Esophagus squamous epithelium (tissue), 5 donors: ENCODE data around the gene HMCN2. TPM values are rescaled to one million over a fixed set of nuclear protein-coding genes. Genes with fewer than 3 reads are reported as not detected.
A peak's percentile ranks its signal among the peaks of the same experiment; 100 is the strongest.

Experiments used
- DNase-seq: peaks from one replicate; lab custom pipeline; 2025; lab: John Stamatoyannopoulos, UW
- H3K27ac ChIP-seq, 4 donors: fragments of 200-600 bp; sonication (generic); one replicate each; pipeline ENCODE4 v1.5.1; 2016 to 2019; ENCODE audit warnings: mild to moderate bottlenecking in 1 of 4
- H3K27me3 ChIP-seq, 4 donors: fragments of 200-600 bp; sonication (generic); 1 replicate in 3 of 4; 2 replicates in 1 of 4; pipeline versions ENCODE4 v1.5.1 to v1.6.0; 2017 to 2021; ENCODE audit warnings: antibody characterized with exemption in 1 of 4
- H3K36me3 ChIP-seq, 3 donors: fragments of 200-600 bp; sonication (generic); one replicate each; pipeline ENCODE4 v1.5.1; 2016 to 2019
- H3K4me1 ChIP-seq, 3 donors: fragments of 200-600 bp; sonication (generic); one replicate each; pipeline ENCODE4 v1.5.1; 2017 to 2019
- H3K4me3 ChIP-seq, 4 donors: fragments of 200-600 bp; sonication (generic); 1 replicate in 3 of 4; 2 replicates in 1 of 4; pipeline ENCODE4 v1.5.1; 2016 to 2019; ENCODE audit warnings: mild to moderate bottlenecking in 2 of 4, moderate library complexity in 1 of 4
- H3K9me3 ChIP-seq, 3 donors: fragments of 200-600 bp; sonication (generic); one replicate each; pipeline ENCODE4 v1.5.1; 2016 to 2019
- POLR2A ChIP-seq, 4 donors: fragments of 450-650 bp; IDR thresholded peaks; one replicate each; pipeline ENCODE4 v1.6.1; 2017; ENCODE audit warnings: antibody characterized with exemption in 4 of 4, mild to moderate bottlenecking in 4 of 4, moderate library complexity in 3 of 4
- WGBS, 2 donors: methylation state at CpG; one replicate each; pipeline ENCODE4 v1.1.5; 2018; 5-methylcytosine and 5-hydroxymethylcytosine counted together
- intact Hi-C: fragments of 100-400 bp; cut with DNase I; formaldehyde crosslinking; loops from one replicate; pipeline ENCODE4 v1.15.0; 2022
- total RNA-seq, 4 donors: library from RNA; depleted of rRNA; stranded (reverse); fragments of >200 nt; gene quantifications; one replicate each; pipeline ENCODE4 v1.1.0, GENCODE V29; 2016
- TF ChIP-seq, protein P1 (sequence below), 6 experiments: fragments of 450-650 bp in 4 of 6; fragments of 200-600 bp in 2 of 6; sonication (generic) in 2 of 6; IDR thresholded peaks; one replicate each; pipeline ENCODE4 v1.5.1; 2016 to 2019; ENCODE audit warnings: antibody characterized with exemption in 6 of 6, mild to moderate bottlenecking in 4 of 6, moderate library complexity in 4 of 6
- donor health status: DM: yes; HTN: yes; CAD: no.

The HMCN2 gene
- total RNA-seq, 4 donors from 2014 or later: 0.53 to 4.8 (median 0.78) TPM

DNA sequence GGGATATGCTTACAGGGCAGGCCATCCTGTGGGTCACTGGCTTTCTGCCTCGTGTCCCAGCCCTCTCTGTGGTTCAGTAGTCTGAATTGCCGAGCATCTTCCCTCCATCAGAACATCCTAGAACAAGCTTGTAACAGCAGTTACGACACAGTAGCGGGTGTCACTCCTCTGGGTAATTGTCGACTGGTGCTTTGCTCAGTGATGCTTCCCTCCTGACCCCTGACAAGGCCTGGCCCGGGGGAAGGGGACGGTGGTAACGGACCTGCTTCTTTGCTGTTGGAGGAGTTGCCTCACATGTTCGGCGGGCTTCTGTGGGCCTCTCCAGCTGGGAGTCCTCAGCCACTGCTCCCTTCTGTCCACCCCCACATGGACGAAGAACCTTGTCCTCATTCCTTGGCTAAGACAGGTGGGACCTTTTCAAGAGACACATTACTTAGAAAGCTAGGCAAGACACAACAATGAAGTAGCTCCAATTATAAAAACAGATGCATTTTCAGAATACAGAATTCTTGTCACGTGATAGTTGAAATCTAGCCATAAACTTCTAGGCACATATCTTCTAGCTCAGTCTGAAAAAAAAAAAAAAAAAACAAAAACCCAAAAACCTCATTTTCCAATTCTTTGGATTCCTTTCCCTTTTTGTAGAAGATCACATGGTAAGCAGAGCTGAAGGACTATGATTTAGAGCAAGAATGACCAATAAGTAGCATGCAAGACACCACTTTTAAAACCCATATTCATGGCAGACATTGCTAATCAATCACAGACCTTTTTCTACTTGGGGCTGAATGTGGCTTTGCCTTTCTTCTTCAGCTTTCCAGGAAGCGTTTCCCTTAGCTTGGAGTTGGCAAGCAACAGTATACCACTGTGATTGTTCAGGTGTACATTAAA is 25.0 kb downstream of the HMCN2 start:
- no peak for DNase-seq

DNA sequence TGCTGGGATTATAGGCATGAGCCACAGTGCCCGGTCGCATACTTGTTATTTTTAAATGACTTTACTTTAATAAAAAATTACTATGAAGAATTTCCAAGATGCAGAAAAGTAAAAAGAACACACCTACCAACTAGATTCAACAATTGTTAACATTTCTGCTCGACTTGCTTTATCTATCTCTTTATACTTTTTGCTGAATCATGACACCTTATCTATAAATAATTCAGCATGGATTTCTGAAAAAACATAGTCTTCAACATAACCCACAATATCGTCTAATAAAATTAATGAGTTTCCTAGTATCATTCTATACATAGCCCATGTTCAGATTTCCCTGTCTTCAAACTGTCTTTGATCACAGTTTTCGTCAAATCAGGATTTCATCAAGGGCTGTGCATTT is 25.9 kb downstream of the HMCN2 start:
- Histone ChIP-seq H3K4me1 (peaks cover 0 to 32% (median 12%) of the 10 kb centered on the region in 3 donors), H3K27me3 (peaks cover 0 to 55% (median 0%) of the 10 kb centered on the region in 4 donors), H3K9me3 (no peaks in the 10 kb centered on the region), H3K27ac (peak overlapping the region in 3 of 4 donors; percentile 53 to 82 (median 73)), H3K36me3 (no peaks in the 10 kb centered on the region), H3K4me3 (no peak overlapping the region)
- intact Hi-C loops: no loop called here
- no peak for TF ChIP-seq POLR2A (IDR thresholded peaks at IDR 0.05)
- TF ChIP-seq, protein P1, sequence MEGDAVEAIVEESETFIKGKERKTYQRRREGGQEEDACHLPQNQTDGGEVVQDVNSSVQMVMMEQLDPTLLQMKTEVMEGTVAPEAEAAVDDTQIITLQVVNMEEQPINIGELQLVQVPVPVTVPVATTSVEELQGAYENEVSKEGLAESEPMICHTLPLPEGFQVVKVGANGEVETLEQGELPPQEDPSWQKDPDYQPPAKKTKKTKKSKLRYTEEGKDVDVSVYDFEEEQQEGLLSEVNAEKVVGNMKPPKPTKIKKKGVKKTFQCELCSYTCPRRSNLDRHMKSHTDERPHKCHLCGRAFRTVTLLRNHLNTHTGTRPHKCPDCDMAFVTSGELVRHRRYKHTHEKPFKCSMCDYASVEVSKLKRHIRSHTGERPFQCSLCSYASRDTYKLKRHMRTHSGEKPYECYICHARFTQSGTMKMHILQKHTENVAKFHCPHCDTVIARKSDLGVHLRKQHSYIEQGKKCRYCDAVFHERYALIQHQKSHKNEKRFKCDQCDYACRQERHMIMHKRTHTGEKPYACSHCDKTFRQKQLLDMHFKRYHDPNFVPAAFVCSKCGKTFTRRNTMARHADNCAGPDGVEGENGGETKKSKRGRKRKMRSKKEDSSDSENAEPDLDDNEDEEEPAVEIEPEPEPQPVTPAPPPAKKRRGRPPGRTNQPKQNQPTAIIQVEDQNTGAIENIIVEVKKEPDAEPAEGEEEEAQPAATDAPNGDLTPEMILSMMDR (IDR thresholded peaks at IDR 0.05): no peak
- no peak for DNase-seq
- WGBS, 2 donors: 48 to 57% methylated on average over 5 of the region's 5 CpGs

More for the DNA sequence above, 25.0 kb downstream of the HMCN2 start:
- no peak for TF ChIP-seq POLR2A (IDR thresholded peaks at IDR 0.05)
- TF ChIP-seq, protein P1 (IDR thresholded peaks at IDR 0.05): no peak
- 40 to 71% methylated on average over 5 to 7 of the region's 13 CpGs for WGBS, 2 donors
- H3K27ac ChIP-seq: peak overlapping the region; percentile 40 to 90 (median 78)
- peaks cover 0 to 65% (median 0%) of the 10 kb centered on the region in 4 donors for H3K27me3 ChIP-seq
- no peak overlapping the region for H3K4me3 ChIP-seq
- H3K4me1 ChIP-seq: peaks cover 0 to 32% (median 12%) of the 10 kb centered on the region in 3 donors
- no peaks in the 10 kb centered on the region for H3K36me3 ChIP-seq
- H3K9me3 ChIP-seq: no peaks in the 10 kb centered on the region
- intact Hi-C loops: no loop called here

DNA sequence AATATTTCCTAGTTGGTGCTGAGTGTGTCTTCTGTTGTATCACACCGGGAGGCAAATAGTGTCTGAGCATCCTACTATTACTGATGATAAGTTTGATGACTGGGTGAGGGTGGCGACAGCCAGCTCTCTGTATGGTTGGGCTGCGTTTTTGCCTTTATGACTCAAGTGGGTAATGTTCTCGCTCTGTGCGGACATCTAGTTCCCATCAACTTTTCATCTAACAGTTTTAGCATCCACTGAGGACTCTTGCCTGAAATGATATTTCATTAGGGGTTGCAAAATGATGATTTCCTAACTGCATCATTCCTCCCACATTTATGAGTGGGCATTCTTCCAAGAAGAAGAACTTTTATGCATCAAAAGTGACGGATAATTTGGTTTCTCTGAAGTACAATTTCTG is 26.5 kb downstream of the HMCN2 start:
- TF ChIP-seq POLR2A (IDR thresholded peaks at IDR 0.05): no peak
- TF ChIP-seq, protein P1 (IDR thresholded peaks at IDR 0.05): no peak
- WGBS, 2 donors: 73 to 75% methylated on average over 6 of the region's 6 CpGs
- peak overlapping the region in 3 of 4 donors; percentile 70 to 82 (median 73) for H3K27ac ChIP-seq
- no peaks in the 10 kb centered on the region for H3K36me3 ChIP-seq
- no peak overlapping the region for H3K4me3 ChIP-seq
- H3K27me3 ChIP-seq: peaks cover 0 to 49% (median 0%) of the 10 kb centered on the region in 4 donors
- DNase-seq: no peak
- no peaks in the 10 kb centered on the region for H3K9me3 ChIP-seq
- H3K4me1 ChIP-seq: peaks cover 0 to 32% (median 12%) of the 10 kb centered on the region in 3 donors
- intact Hi-C loops: no loop called here

DNA sequence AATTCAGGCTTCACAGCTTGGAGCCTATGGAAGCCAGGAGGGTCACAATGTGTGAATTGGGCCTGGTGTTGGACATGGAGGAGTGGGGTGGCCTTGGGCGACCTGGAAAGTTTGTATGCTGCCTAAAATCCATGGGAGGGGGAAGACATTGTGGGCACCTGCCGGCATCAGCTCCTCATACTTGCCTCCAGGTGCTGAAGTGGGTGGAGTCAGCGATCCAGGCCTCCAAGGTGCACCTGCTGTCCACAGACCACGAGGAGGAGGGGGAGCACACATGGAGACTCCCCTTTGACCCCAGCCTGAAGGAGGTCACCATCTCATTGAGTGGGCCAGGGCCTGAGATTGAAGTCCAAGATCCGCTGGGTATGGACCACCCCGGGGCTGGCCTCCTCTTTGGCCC is 29.1 kb downstream of the HMCN2 start:
- peak overlapping the region in 1 of 4 donors; percentile 20 for H3K27ac ChIP-seq
- no peak for DNase-seq
- TF ChIP-seq, protein P1 (IDR thresholded peaks at IDR 0.05): no peak
- TF ChIP-seq POLR2A (IDR thresholded peaks at IDR 0.05): no peak
- 50 to 57% methylated on average over 2 to 3 of the region's 6 CpGs for WGBS, 2 donors
- peaks cover 0 to 23% (median 0%) of the 10 kb centered on the region in 4 donors for H3K27me3 ChIP-seq
- H3K9me3 ChIP-seq: no peaks in the 10 kb centered on the region
- intact Hi-C loops: no loop called here
- peaks cover 0 to 13% (median 6%) of the 10 kb centered on the region in 3 donors for H3K4me1 ChIP-seq
- H3K4me3 ChIP-seq: no peak overlapping the region
- no peaks in the 10 kb centered on the region for H3K36me3 ChIP-seq

DNA sequence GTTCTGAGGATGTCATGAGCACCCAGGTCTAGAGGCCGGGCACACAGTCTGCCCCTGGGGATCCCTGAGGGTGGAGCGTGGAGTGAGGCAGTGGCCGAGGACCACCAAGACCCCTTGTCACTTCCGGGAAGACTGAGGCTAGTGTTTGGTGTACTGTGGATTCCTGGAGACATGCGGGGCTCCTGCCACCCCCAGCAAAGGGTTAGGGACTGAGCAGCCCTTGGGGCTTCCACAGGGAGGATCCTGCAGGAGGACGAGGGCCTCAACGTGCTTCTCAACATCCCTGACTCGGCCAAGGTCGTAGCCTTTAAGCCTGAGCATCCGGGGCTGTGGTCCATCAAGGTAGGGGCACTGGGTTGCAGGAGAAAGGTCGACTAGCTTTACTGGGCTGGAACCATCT is 29.9 kb downstream of the HMCN2 start:
- peak overlapping the region in 1 of 4 donors; percentile 5 for H3K27ac ChIP-seq
- H3K36me3 ChIP-seq: no peaks in the 10 kb centered on the region
- peaks cover 0 to 9% (median 0%) of the 10 kb centered on the region in 3 donors for H3K4me1 ChIP-seq
- DNase-seq: no peak
- H3K27me3 ChIP-seq: peaks cover 0 to 16% (median 0%) of the 10 kb centered on the region in 4 donors
- no peak overlapping the region for H3K4me3 ChIP-seq
- no peak for TF ChIP-seq POLR2A (IDR thresholded peaks at IDR 0.05)
- TF ChIP-seq, protein P1 (IDR thresholded peaks at IDR 0.05): no peak
- H3K9me3 ChIP-seq: no peaks in the 10 kb centered on the region
- 62% methylated on average over 4 to 6 of the region's 11 CpGs for WGBS, 2 donors
- intact Hi-C loops: no loop called here
